HUES6 (cell line): ENCODE data around the gene FBXL7.

Experiments
- H3K27ac ChIP-seq: 2 replicates; pipeline ENCODE4 v1.7.0; 2013; ENCODE audit warnings: low read depth, mild to moderate bottlenecking, low read length, inconsistent platforms
- H3K27me3 ChIP-seq: 2 replicates; pipeline ENCODE4 v1.6.1; 2013; ENCODE audit warnings: low read length; ENCODE audit not compliant: control insufficient read depth, insufficient read depth
- H3K36me3 ChIP-seq: 2 replicates; pipeline ENCODE4 v1.6.1; 2013; ENCODE audit warnings: low read length; ENCODE audit not compliant: control insufficient read depth, insufficient read depth
- H3K4me1 ChIP-seq: 2 replicates; pipeline ENCODE4 v1.6.1; 2013; ENCODE audit warnings: low read length; ENCODE audit not compliant: control insufficient read depth, insufficient read depth
- H3K4me3 ChIP-seq: 2 replicates; pipeline ENCODE4 v1.5.1; 2013; ENCODE audit warnings: low read depth, low read length
- H3K9ac ChIP-seq: one replicate; pipeline ENCODE4 v1.6.1; 2013; ENCODE audit warnings: mild to moderate bottlenecking, low read length
- H3K9me3 ChIP-seq: 2 replicates; pipeline ENCODE4 v1.6.1; 2013; ENCODE audit warnings: low read depth, low read length; ENCODE audit not compliant: control insufficient read depth, insufficient read depth

FBXL7 gene

GRCh38 chr5:15558681-15559080, 58.7 kb downstream of the FBXL7 start:
- Histone ChIP-seq H3K4me3 (no peak overlapping the region), H3K9ac (no peak overlapping the region), H3K4me1 (peaks cover 28% of the 10 kb centered on the region), H3K9me3 (peaks cover 4% of the 10 kb centered on the region; the same call in 1 of the 2 replicates), H3K27ac (no peak overlapping the region), H3K36me3 (no peaks in the 10 kb centered on the region), H3K27me3 (no peaks in the 10 kb centered on the region)

DNA sequence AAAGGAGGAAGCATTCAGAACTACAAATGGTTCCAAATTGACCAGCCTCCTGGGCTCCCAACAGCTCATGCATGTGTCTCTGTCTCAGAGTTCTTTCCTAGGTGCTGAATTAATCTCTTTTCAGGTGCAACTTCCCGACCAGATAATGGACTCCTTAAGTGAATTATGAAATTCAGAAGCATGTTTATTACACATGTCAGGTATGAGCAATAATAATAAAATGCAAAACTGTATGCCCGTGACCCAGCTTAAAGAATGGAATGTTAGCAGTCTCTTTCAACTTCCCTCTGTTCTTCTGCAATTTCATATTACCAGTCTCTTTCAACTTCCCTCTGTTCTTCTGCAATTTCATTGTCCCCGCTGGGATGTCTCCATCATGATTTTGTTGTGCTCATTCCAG, 60.4 kb downstream of the FBXL7 start:
- Histone ChIP-seq H3K27me3 (no peaks in the 10 kb centered on the region), H3K36me3 (no peaks in the 10 kb centered on the region), H3K9ac (no peak overlapping the region), H3K4me3 (no peak overlapping the region), H3K4me1 (peaks cover 12% of the 10 kb centered on the region; the same call in 1 of the 2 replicates), H3K9me3 (peaks cover 3% of the 10 kb centered on the region; the same call in 1 of the 2 replicates), H3K27ac (no peak overlapping the region)

DNA sequence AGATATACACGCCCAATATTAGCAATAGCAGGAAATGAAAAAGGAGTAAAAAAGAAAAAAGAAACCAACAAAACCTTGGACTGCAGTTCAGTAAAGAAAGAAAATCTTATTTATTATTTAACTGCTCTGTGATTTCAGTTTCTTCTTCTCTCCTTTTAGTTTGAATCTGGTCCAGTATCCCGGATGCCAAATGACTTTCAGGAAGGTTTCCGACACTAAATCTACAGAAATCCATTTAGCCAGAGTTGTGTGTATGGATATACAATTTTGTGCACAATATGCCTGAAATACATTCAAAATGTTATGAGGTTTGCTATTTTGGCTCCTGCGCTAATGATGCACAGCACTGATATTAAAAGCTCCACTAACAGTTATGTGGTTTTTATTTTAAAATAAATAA, 64.5 kb downstream of the FBXL7 start:
- Histone ChIP-seq H3K9me3 (no peaks in the 10 kb centered on the region), H3K27ac (no peak overlapping the region), H3K36me3 (no peaks in the 10 kb centered on the region), H3K9ac (no peak overlapping the region), H3K27me3 (no peaks in the 10 kb centered on the region), H3K4me3 (no peak overlapping the region), H3K4me1 (0 out of 2 replicates have a peak, but pooled peaks cover 5% of the 10 kb centered on the region)

DNA sequence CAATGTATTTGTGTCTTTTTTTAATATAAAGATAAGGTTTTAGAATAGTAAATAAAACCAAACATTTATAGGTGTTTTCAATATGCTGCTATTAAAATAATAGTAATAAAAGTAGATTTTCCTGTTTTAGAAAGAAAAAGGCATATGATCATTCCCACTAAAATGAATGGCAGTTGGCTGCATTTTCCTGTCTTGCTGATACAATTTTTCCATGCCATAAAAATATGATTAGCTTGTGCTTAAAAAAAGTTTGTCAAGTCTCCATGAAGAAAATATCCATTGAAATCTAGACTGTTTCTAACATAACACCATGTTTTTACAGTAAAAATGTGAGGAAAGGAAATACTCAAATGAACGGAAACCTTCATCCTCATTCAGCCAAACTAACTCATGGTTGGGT, 65.0 kb downstream of the FBXL7 start:
- no peak overlapping the region for H3K9ac ChIP-seq
- 0 out of 2 replicates have a peak, but pooled peaks cover 5% of the 10 kb centered on the region for H3K4me1 ChIP-seq
- H3K36me3 ChIP-seq = no peaks in the 10 kb centered on the region
- H3K27ac ChIP-seq = no peak overlapping the region
- no peaks in the 10 kb centered on the region for H3K9me3 ChIP-seq
- H3K27me3 ChIP-seq = no peaks in the 10 kb centered on the region
- H3K4me3 ChIP-seq = no peak overlapping the region

DNA sequence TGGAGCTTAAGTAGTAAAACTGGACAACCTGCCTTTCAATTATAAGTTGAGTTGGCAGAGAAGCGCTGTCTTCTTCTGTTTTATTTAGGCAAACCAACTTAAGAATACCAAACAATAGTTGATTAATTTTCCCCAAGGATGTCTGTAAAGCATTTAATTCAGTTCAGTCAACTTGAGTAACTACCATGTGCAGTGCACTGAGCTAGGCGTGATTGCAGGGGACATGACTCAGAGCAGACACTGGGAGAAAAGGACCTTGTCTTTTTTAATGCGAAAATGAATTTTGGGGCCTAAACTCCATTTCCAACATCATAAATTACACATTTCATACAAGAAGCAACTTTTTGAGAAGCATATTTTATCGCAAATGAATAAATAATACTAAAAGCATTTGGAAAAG, 66.3 kb downstream of the FBXL7 start:
- no peak overlapping the region for H3K9ac ChIP-seq
- H3K36me3 ChIP-seq = no peaks in the 10 kb centered on the region
- H3K27me3 ChIP-seq = no peaks in the 10 kb centered on the region
- H3K4me3 ChIP-seq = no peak overlapping the region
- no peaks in the 10 kb centered on the region for H3K9me3 ChIP-seq
- peaks cover 5% of the 10 kb centered on the region; the same call in 1 of the 2 replicates for H3K4me1 ChIP-seq
- H3K27ac ChIP-seq = no peak overlapping the region

GRCh38 chr5:15566789-15567188, 66.8 kb downstream of the FBXL7 start:
- Histone ChIP-seq H3K4me3 (no peak overlapping the region), H3K4me1 (peaks cover 10% of the 10 kb centered on the region; the same call in 1 of the 2 replicates), H3K27ac (no peak overlapping the region), H3K27me3 (no peaks in the 10 kb centered on the region), H3K36me3 (no peaks in the 10 kb centered on the region), H3K9ac (no peak overlapping the region), H3K9me3 (no peaks in the 10 kb centered on the region)

DNA sequence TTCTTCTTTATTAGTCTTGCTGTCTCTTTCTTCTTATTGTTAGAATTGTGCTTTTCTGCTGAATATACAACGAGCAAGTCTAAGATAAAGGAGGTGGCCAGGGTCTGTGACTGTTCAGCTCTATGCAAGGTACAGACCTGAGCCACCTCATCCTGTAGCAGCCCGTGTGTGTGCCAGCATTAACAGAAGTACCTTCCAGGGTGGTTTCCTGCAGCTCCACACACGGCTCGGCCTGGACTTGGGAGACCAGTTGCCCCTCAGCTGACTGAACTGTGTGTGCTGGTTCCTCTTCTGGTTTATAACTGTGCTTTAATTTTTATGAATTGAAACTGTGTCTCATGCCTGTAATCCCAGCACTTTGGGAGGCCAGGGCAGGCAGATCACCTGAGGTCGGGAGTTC, 70.5 kb downstream of the FBXL7 start:
- Histone ChIP-seq H3K27ac (no peak overlapping the region), H3K4me3 (no peak overlapping the region), H3K9ac (no peak overlapping the region), H3K27me3 (no peaks in the 10 kb centered on the region), H3K9me3 (no peaks in the 10 kb centered on the region), H3K36me3 (no peaks in the 10 kb centered on the region), H3K4me1 (peaks cover 5% of the 10 kb centered on the region; the same call in 1 of the 2 replicates)

DNA sequence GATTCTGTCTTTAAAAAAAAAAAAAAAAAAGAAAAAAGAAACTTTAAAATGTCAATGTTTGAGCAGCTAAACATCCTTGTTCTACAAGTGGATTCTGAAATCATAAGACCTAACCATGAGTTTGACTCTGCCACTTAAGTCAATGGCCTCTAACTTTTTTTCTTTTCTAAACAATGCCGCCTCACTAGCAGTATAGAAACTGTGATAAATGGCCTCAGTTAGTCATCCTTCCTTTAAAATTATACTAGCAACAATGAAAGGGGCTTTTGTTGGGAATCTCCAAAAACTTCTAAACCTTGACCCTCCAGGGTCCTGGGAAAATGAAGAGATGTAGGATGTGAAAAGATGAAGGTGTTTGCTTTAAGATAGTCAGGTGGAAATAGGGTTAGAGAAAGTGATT, 71.1 kb downstream of the FBXL7 start:
- Histone ChIP-seq H3K27me3 (no peaks in the 10 kb centered on the region), H3K9ac (no peak overlapping the region), H3K4me3 (no peak overlapping the region), H3K4me1 (peaks cover 5% of the 10 kb centered on the region; the same call in 1 of the 2 replicates), H3K27ac (no peak overlapping the region), H3K36me3 (no peaks in the 10 kb centered on the region), H3K9me3 (no peaks in the 10 kb centered on the region)

GRCh38 chr5:15571618-15572017, 71.6 kb downstream of the FBXL7 start:
- Histone ChIP-seq H3K36me3 (no peaks in the 10 kb centered on the region), H3K27me3 (no peaks in the 10 kb centered on the region), H3K9me3 (no peaks in the 10 kb centered on the region), H3K4me3 (no peak overlapping the region), H3K4me1 (peaks cover 5% of the 10 kb centered on the region; the same call in 1 of the 2 replicates), H3K27ac (no peak overlapping the region), H3K9ac (no peak overlapping the region)

GRCh38 chr5:15573590-15573989, 73.6 kb downstream of the FBXL7 start:
- no peaks in the 10 kb centered on the region for H3K27me3 ChIP-seq
- no peaks in the 10 kb centered on the region for H3K9me3 ChIP-seq
- H3K4me3 ChIP-seq = no peak overlapping the region
- H3K27ac ChIP-seq = no peak overlapping the region
- H3K4me1 ChIP-seq = peaks cover 5% of the 10 kb centered on the region; the same call in 1 of the 2 replicates
- H3K9ac ChIP-seq = no peak overlapping the region
- H3K36me3 ChIP-seq = no peaks in the 10 kb centered on the region

- Histone ChIP-seq H3K9me3 (no peaks in the 10 kb centered on the region), H3K36me3 (no peaks in the 10 kb centered on the region), H3K27ac (no peak overlapping the region), H3K4me3 (no peak overlapping the region), H3K27me3 (no peaks in the 10 kb centered on the region), H3K4me1 (peaks cover 5% of the 10 kb centered on the region; the same call in 1 of the 2 replicates), H3K9ac (no peak overlapping the region)
These were observed 74.1 kb downstream of the FBXL7 start for GRCh38 chr5:15574128-15574527.
